KBM-7 (cell line): Measurements from ENCODE around the gene PTCH2.
A peak's percentile ranks its signal among the peaks of the same experiment; 100 is the strongest.

Experiments
- DNase-seq: peaks from one replicate; pipeline ENCODE4 v3.0.0-alpha.2; 2015
- in situ Hi-C: fragments of 300-500 bp; cut with MboI; formaldehyde crosslinking; loops from 2 replicates; pipeline ENCODE4 v1.14.3; 2020; ENCODE audit warnings: low sequenced_read_pairs, low pct_unique_long_range_greater_than_20kb, mixed read lengths

The PTCH2 gene

GRCh38 chr1:44786138-44786840 lies 56.8 kb downstream of the PTCH2 start:
- DNase-seq: peak; percentile 93
- in situ Hi-C loops: loop anchor here (25.0 kb wide), 1 partner anchor 526 kb away; no protein-coding TSS in a partner anchor

- no peak for DNase-seq
- in situ Hi-C loops: loop anchor here (25.0 kb wide), 1 partner anchor 527 kb away; no protein-coding TSS in a partner anchor
Measured at GRCh38 chr1:44785501-44786137, 57.4 kb downstream of the PTCH2 start.

DNA sequence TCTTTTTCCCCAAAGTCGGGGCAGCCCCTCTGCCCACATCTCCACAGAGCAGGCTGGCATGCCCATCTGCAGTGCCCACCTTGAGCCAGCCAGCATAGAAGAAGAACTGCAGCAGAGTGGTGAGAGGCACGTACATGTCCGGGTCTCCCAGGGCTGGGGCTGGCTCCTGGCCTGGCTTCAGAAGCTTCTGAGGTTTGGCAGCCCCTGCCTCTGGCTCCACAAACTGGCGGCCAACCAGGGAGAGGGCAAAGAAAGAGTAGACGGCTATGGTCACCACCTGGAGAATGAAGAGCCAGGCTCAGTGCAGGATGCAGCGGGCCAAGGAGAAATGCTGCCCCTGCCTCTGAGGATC lies 58.0 kb downstream of the PTCH2 start:
- no peak for DNase-seq
- in situ Hi-C loops: loop anchor here (25.0 kb wide), 1 partner anchor 527 kb away; no protein-coding TSS in a partner anchor

DNA sequence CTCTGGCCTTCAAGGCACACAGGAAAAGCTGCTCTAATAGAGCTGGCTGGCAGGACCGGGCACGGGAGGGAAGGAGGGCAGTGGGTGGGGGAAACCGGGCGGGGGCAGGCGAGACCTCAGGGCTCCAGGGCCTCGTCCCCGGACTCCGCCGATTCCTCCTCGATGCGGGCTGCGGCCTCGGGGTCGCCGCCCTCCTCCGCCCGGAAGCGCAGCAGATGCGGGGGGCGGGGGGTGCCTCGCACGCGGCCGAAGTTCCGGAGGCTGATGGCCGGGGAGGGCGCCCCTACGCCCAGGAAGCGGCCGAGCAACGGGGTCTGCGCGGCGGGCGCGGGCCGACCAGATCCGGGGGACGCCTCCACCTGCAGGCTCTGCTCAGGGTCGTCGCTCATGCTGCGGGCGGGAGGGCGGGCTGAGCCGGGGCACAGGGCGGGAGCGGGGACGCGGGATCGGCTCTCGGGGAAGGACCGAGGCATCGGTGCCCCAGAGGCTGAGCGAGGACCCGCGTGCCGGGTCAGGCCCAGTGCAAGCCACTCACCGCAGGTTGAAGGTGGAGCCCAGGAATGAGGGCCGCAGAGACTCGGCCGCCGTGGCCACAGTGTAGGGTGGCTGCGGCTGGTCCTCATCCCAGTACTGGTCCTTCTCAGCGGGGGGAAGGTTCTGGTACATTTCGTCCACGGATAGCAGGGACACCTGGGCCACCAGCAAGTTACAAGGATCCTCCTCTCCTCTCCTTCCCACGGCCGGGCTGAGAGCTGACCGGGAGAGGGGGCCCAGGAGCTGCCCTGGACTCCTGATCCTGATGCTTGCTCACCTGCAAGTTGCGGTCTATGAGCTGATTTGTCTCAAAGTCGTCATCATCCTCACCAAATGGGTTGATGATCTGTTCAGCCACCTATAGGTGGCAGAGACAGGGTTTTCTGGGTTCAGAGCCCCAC lies 58.7 kb downstream of the PTCH2 start:
- no peak for DNase-seq
- in situ Hi-C loops: loop anchor here (25.0 kb wide), 1 partner anchor 528 kb away; no protein-coding TSS in a partner anchor

DNA sequence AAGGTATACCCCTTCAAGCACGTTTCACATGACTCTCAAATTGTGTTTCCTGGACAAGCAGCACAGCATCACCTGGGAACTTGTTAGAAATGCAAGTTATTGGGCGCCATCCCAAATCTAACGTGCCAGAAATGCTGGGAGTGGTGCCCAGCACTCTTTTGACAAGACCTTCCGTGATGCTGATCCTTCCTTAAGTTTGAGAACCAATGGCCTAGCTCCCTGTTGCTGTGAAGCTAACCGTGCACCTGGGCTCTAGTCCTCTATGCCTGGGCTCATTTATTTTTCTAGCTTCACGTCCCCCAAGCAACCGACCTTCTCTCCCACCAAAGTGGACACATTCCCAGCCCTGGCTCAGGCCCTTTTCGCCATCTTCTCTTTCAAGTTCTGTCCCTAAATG lies 59.4 kb downstream of the PTCH2 start:
- in situ Hi-C loops: loop anchor here (25.0 kb wide), 1 partner anchor 529 kb away; no protein-coding TSS in a partner anchor
- DNase-seq: no peak

DNA sequence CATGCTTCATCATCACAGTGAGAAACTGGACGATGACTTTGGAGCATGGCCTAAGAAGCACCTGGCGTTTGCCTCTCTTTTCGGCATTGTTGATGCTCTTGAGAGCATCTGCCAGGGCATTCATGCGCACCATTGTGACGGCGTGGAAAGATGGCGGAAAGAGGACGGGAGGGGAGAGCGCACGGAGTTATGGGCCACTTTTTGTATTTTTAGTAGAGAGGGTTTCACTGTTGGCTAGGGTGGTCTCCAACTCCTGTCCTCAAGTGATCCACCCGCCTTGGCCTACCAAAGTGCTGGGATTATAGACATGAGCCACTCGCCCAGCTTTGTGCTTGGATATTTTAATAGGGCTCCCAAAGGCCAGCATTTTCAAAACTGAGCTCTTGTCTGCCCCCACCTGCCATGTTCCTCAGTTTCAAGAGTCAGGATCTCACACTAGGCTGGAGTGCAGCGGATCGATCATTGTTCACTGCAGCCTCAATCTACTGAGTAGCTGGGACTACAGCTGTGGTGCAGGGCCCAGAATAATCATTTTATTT lies 62.4 kb downstream of the PTCH2 start:
- in situ Hi-C loops: loop anchor here (25.0 kb wide), 1 partner anchor 532 kb away; no protein-coding TSS in a partner anchor

DNA sequence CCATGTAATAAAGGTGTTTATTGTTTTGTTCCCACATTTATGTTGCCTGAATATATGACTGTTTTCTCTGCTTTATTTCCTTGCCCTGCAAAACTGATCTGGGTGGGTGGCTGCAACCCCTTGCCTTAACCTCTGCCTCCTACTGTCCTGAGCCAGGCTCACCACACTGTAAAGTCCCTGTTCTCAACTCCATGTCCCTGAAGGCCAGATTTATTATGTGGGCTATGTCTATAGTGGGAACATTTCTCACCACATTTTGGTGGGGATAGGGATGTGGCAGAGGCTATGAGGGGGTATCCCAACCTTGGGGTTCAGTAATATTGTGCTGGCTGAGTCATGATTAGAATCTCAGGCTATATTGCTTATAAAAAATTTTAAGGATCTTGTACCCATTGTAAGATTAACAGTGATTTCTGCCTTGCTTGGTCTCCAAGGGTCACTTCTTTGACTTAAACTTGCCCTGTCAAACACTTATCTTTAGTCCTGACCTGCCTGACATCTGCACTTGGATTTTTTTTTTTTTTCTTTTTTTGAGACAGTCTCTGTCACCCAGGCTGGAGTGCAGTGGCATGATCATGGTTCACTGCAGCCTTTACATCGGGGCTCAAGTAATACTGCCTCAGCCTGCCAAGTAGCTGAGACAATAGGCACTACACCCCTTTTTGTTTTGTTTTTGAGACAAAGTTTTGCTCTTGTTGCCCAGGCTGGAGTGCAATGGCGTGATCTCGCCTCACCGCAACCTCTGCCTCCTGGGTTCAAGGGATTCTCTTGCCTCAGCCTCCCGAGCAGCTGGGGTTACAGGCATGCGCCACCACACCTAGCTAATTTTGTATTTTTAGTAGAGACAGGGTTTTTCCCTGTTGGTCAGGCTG lies 64.1 kb downstream of the PTCH2 start:
- in situ Hi-C loops: loop anchor here (25.0 kb wide), 1 partner anchor 533 kb away; no protein-coding TSS in a partner anchor
- no peak for DNase-seq

More for the DNA sequence above, 62.4 kb downstream of the PTCH2 start:
- DNase-seq: no peak

GRCh38 chr1:44777969-44778635 lies 65.0 kb downstream of the PTCH2 start:
- DNase-seq: no peak
- in situ Hi-C loops: loop anchor here (25.0 kb wide), 1 partner anchor 534 kb away; no protein-coding TSS in a partner anchor

DNA sequence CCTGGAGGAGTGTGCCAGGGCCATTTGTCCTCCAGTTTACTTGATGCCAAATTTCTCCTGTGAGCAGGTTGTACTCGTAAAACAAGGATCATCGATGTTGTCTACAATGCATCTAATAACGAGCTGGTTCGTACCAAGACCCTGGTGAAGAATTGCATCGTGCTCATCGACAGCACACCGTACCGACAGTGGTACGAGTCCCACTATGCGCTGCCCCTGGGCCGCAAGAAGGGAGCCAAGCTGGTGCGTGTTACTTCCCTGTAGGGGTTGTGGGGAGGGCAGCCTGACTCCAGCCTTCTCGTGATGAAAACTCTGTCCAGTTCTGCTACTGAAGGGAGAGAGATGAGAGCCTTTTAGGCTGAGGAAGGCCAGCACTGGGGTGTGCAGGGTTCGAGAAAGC lies 65.5 kb downstream of the PTCH2 start:
- no peak for DNase-seq
- in situ Hi-C loops: loop anchor here (25.0 kb wide), 1 partner anchor 535 kb away; no protein-coding TSS in a partner anchor

DNA sequence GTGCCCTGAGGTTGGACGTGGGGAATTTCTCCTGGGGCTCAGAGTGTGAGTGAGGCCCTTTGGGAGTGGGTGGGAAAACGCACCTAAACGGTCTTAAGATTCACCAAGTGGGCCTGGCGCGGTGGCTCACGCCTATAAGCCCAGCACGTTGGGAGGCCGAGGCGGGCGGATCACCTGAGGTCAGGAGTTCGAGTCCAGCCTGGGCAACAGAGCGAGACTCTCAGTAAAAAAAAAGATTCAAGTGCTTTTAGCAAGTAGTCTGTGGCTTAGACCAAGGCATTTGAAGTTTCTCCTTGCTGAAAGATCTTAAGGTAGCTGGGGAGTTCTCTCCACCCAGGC lies 66.4 kb downstream of the PTCH2 start:
- in situ Hi-C loops: loop anchor here (25.0 kb wide), 1 partner anchor 536 kb away; no protein-coding TSS in a partner anchor

GRCh38 chr1:44775930-44776729 lies 66.9 kb downstream of the PTCH2 start:
- in situ Hi-C loops: loop anchor here (25.0 kb wide), 1 partner anchor 536 kb away; no protein-coding TSS in a partner anchor
- peak; percentile 45 for DNase-seq

More for the DNA sequence above, 66.4 kb downstream of the PTCH2 start:
- no peak for DNase-seq

- in situ Hi-C loops: loop anchor here (25.0 kb wide), 1 partner anchor 537 kb away; no protein-coding TSS in a partner anchor
- DNase-seq: peak; percentile 94
Measured at GRCh38 chr1:44775078-44775929, 67.7 kb downstream of the PTCH2 start, which contains the start of gene RPS8. TSS of gene RPS8 (plus strand) at chr1:44775540. CDS start at chr1:44775597, 57 bp downstream.
